CD4-positive, alpha-beta T cell treated with Interleukin-6 for 4 hours (primary cell): Measurements from ENCODE around the gene SLC7A10.
"Not testable (repeated sequence)": the region's sequence is repeated elsewhere in the genome, so short reads cannot be mapped to it uniquely, and the experiment has no call there.

ENCODE experiments used
- DNase-seq: peaks from one replicate; pipeline ENCODE4 v3.0.0-alpha.2; 2020; ENCODE audit warnings: mixed read lengths

The SLC7A10 gene

GRCh38 chr19:33215438-33216197, 10.0 kb downstream of the SLC7A10 start:
- no peak for DNase-seq

- DNase-seq = no peak
Measured at GRCh38 chr19:33214596-33214995, 11.1 kb downstream of the SLC7A10 start.

GRCh38 chr19:33212436-33213172, 13.0 kb downstream of the SLC7A10 start:
- DNase-seq = no peak

- DNase-seq = no peak
Measured at GRCh38 chr19:33211794-33212435, 13.7 kb downstream of the SLC7A10 start.

- no peak for DNase-seq
Measured at GRCh38 chr19:33210266-33210940, 15.2 kb downstream of the SLC7A10 start.

GRCh38 chr19:33209850-33210230, 15.8 kb downstream of the SLC7A10 start:
- not testable (repeated sequence) for DNase-seq

- no peak for DNase-seq
Measured at GRCh38 chr19:33208904-33209849, 16.5 kb downstream of the SLC7A10 start.

- no peak for DNase-seq
Measured at GRCh38 chr19:33208371-33208895, 17.2 kb downstream of the SLC7A10 start.

GRCh38 chr19:33207903-33208302, 17.7 kb downstream of the SLC7A10 start:
- DNase-seq = no peak

- DNase-seq = no peak
Measured at GRCh38 chr19:33207040-33207620, 18.5 kb downstream of the SLC7A10 start.

GRCh38 chr19:33206261-33207039, 19.2 kb downstream of the SLC7A10 start:
- no peak for DNase-seq

GRCh38 chr19:33205531-33206260, 20.0 kb downstream of the SLC7A10 start:
- DNase-seq = no peak

GRCh38 chr19:33205110-33205509, 20.5 kb downstream of the SLC7A10 start:
- DNase-seq = no peak

GRCh38 chr19:33204136-33204973, 21.3 kb downstream of the SLC7A10 start:
- DNase-seq = no peak

- no peak for DNase-seq
Measured at GRCh38 chr19:33203529-33203928, 22.1 kb downstream of the SLC7A10 start.

- no peak for DNase-seq
Measured at GRCh38 chr19:33202546-33203507, 22.8 kb downstream of the SLC7A10 start.

- no peak for DNase-seq
Measured at GRCh38 chr19:33201886-33202545, 23.6 kb downstream of the SLC7A10 start.
